ENCODE measurements around the gene ZNF441. TPM values are rescaled to one million over a fixed set of nuclear protein-coding genes. Genes with fewer than 3 reads are reported as not detected.

The ZNF441 gene
- polyA plus RNA-seq (137 and 138 TPM in 2 replicates), polyA minus RNA-seq (81.3 and 91.2 TPM in 2 replicates)

DNA sequence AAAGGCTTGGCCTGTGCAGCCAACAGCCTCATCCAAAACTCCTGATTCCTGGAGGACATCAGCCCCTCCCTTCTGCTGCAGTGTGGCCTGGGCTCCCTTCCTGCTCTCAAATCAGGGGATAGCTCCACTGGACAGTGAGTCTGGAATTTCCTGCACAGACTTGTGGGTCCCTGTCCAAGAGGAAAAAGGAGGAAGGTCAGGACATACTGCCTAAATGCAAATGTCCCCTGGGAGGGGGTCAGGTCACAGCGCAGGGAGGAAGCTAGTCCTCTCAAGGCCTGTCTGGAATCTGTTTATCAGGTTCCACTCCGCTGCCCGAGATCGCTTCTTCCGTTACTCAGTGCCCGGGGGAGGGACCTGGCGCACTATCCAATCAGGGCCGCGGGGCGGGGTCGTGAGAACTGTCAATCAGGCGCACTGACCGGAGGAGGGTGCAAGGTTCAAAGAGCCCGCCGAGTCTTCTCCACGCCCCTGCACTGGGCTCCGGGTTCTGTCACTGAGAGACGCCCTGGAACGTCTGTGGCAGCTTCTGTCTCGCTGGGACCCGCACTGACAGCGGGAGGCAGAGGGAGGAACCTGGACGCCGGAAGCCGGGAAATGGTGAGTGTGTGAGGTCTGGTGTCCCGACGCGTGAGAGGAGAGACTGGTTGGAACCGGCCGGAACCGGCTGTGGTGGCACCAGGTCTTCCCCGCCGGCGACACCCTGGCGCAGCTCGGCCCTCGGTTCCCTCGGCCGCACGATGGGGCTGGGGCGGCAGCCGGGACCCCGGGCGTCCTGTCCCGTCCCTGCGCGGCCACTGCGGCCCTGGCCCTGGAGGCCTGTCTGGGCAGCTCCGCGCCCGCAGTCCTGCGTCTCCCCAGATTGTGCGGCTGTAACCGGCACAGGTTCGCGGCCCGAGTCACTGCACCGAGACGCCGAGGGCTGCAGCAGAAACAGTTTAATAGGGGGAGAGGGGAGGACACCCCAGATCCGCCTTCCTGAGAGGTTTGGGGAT lies at the start of gene ZNF441:
ZNF441 (plus strand) TSS at position 404 of the 995 bp plus-strand sequence; CDS start at position 598, 194 bp downstream.
- H3F3A ChIP-seq (ENCODE audit: insufficient read depth, low read length, poor library complexity, severe bottlenecking) = no peaks in the 10 kb centered on the region
- H3K9me3 ChIP-seq (ENCODE audit: low read length) = no peaks in the 10 kb centered on the region
- TF ChIP-seq REST (IDR thresholded peaks at IDR 0.05; ENCODE audit: borderline replicate concordance) = no peak
- TF ChIP-seq MXI1 (conservative IDR thresholded peaks at IDR 0.05; ENCODE audit: poor library complexity, severe bottlenecking) = peak; percentile 46
- no peak for TF ChIP-seq SMC3 (conservative IDR thresholded peaks at IDR 0.05; ENCODE audit: poor library complexity)
- TF ChIP-seq CTCF (IDR thresholded peaks at IDR 0.05; ENCODE audit: poor library complexity, severe bottlenecking) = no peak
- TF ChIP-seq TAF1 (IDR thresholded peaks at IDR 0.05; ENCODE audit: low read depth) = peak; percentile 27
- peak; percentile 29 for TF ChIP-seq RAD21 (conservative IDR thresholded peaks at IDR 0.05)
- no peak for TF ChIP-seq EZH2 (IDR thresholded peaks at IDR 0.05; ENCODE audit: borderline replicate concordance, insufficient read depth, low read length, poor library complexity, severe bottlenecking)
- TF ChIP-seq POLR2AphosphoS5 (IDR thresholded peaks at IDR 0.05) = peak; percentile 63
- H3K9ac ChIP-seq (ENCODE audit: low read length) = peak within 1 kb of the TSS; percentile 77
- no peaks in the 10 kb centered on the region for H4K20me1 ChIP-seq (ENCODE audit: insufficient read depth)
- peaks cover 3% of the 10 kb centered on the region for H3K27me3 ChIP-seq (ENCODE audit: insufficient read depth, low read depth, low read length)
- peaks cover 9% of the 10 kb centered on the region for H3K79me2 ChIP-seq (replicated peaks; ENCODE audit: insufficient read depth, low read length)
- peak within 1 kb of the TSS; percentile 77 for H2AFZ ChIP-seq (ENCODE audit: low read depth, low read length)
- H3K4me2 ChIP-seq (ENCODE audit: low read length) = peak within 1 kb of the TSS; percentile 6
- H3K27ac ChIP-seq (ENCODE audit: low read length) = peak within 1 kb of the TSS; percentile 71
- no peaks in the 10 kb centered on the region for H3K9me2 ChIP-seq (ENCODE audit: insufficient read depth, low read length)
- H3K4me3 ChIP-seq (ENCODE audit: low read length) = peak within 1 kb of the TSS; percentile 84
- no peaks in the 10 kb centered on the region for H3K36me3 ChIP-seq (ENCODE audit: insufficient read depth, low read length)

DNA sequence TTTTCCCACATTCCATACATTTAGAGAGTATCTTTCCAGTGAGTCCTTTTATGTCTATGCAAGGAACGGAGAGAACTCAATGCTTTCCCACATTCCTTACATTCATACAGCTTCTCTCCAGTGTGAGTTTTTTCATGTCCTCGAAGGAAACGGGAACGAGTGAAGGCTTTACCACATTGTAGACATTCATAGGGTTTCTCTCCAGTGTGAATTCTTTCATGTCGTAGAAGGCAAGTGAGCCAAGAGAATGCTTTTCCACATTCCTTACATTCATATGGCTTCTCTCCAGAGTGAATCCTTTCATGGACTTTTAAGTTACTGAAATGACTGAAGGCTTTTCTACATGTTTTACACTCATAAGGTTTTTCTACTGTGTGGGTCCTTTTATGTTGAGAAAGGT lies 45.1 kb upstream of the ZNF441 start:
- Histone ChIP-seq H3K27me3 (ENCODE audit: insufficient read depth, low read depth, low read length) (no peaks in the 10 kb centered on the region), H3K9me3 (ENCODE audit: low read length) (peaks cover 15% of the 10 kb centered on the region), H3K9ac (ENCODE audit: low read length) (no peak overlapping the region), H3K9me2 (ENCODE audit: insufficient read depth, low read length) (no peaks in the 10 kb centered on the region), H4K20me1 (ENCODE audit: insufficient read depth) (no peaks in the 10 kb centered on the region), H3F3A (ENCODE audit: insufficient read depth, low read length, poor library complexity, severe bottlenecking) (no peaks in the 10 kb centered on the region), H3K4me2 (ENCODE audit: low read length) (no peak overlapping the region), H3K27ac (ENCODE audit: low read length) (no peak overlapping the region), H3K36me3 (ENCODE audit: insufficient read depth, low read length) (peaks cover 34% of the 10 kb centered on the region), H3K79me2 (replicated peaks; ENCODE audit: insufficient read depth, low read length) (no peaks in the 10 kb centered on the region), H3K4me3 (ENCODE audit: low read length) (no peak overlapping the region), H2AFZ (ENCODE audit: low read depth, low read length) (no peak overlapping the region)
- TF ChIP-seq REST (IDR thresholded peaks at IDR 0.05; ENCODE audit: borderline replicate concordance) = no peak
- TF ChIP-seq EP300 (conservative IDR thresholded peaks at IDR 0.05; ENCODE audit: poor library complexity, severe bottlenecking) = no peak
- no peak for TF ChIP-seq POLR2AphosphoS5 (IDR thresholded peaks at IDR 0.05)
- no peak for TF ChIP-seq MXI1 (conservative IDR thresholded peaks at IDR 0.05; ENCODE audit: poor library complexity, severe bottlenecking)
- no peak for TF ChIP-seq RAD21 (conservative IDR thresholded peaks at IDR 0.05)
- TF ChIP-seq CTCF (IDR thresholded peaks at IDR 0.05; ENCODE audit: poor library complexity, severe bottlenecking) = no peak
- no peak for TF ChIP-seq EZH2 (IDR thresholded peaks at IDR 0.05; ENCODE audit: borderline replicate concordance, insufficient read depth, low read length, poor library complexity, severe bottlenecking)
- TF ChIP-seq TAF1 (IDR thresholded peaks at IDR 0.05; ENCODE audit: low read depth) = no peak
- TF ChIP-seq SMC3 (conservative IDR thresholded peaks at IDR 0.05; ENCODE audit: poor library complexity) = no peak
